Measurements from ENCODE around the gene NR2F1-AS1.

DNA sequence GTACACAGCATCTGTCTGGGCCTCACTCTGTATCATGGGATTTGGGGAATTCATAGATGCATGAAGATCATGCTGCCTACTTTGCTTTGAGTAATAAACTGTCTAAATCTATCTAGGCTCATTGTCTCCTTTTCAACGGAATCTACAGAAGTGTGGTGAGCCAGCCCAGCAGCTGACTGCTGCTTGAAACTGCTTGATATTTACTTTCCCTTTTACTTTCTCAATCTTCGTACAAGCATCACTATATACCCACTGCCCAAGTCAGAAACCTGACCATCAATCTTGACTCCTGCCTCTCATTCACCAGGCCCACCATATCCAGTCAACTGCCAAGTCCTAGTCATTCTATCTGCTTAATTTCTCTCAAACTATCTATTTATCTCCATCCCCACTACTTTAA lies 142.9 kb downstream of the NR2F1-AS1 start:
- TF ChIP-seq, protein P1, sequence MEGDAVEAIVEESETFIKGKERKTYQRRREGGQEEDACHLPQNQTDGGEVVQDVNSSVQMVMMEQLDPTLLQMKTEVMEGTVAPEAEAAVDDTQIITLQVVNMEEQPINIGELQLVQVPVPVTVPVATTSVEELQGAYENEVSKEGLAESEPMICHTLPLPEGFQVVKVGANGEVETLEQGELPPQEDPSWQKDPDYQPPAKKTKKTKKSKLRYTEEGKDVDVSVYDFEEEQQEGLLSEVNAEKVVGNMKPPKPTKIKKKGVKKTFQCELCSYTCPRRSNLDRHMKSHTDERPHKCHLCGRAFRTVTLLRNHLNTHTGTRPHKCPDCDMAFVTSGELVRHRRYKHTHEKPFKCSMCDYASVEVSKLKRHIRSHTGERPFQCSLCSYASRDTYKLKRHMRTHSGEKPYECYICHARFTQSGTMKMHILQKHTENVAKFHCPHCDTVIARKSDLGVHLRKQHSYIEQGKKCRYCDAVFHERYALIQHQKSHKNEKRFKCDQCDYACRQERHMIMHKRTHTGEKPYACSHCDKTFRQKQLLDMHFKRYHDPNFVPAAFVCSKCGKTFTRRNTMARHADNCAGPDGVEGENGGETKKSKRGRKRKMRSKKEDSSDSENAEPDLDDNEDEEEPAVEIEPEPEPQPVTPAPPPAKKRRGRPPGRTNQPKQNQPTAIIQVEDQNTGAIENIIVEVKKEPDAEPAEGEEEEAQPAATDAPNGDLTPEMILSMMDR (IDR thresholded peaks at IDR 0.05 in 4 of 5, conservative IDR thresholded peaks at IDR 0.05 in 1 of 5) = no peak
- TF ChIP-seq POLR2A (IDR thresholded peaks at IDR 0.05) = no peak

Data from gastrocnemius medialis (tissue), 4 donors.